ENCODE results near the gene NADK2. TPM values are rescaled to one million over a fixed set of nuclear protein-coding genes. Genes with fewer than 3 reads are reported as not detected.

Gene NADK2
- total and polyA plus RNA-seq, 10 of the 15 experiments (the other 5 are each of a cell fraction or from before 2014, with no cell fraction given) = 2.4 to 9.0 (median 6.3) TPM

DNA sequence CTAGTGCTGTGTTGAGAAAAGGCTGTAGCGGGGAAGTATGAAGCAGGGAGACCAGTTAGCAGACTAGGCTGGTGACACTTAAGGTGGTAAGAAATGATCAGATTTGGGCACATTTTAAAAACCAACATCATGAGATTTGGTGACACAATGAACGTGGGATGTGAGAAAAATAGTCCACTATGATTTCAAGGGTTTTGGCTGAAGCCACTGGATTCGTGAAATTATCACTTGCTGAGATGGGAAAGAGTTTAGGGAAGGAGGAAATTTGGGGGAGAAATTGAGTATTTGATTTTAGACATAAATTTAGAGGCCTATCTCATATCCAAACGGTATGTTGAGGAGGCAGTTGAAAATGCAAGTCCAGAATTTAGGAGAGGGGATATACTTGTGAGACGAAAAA lies 66.7 kb downstream of the NADK2 start:
- peaks cover 5 to 24% of the 10 kb centered on the region in 2 experiments for H3K36me3 ChIP-seq (ENCODE audit: control insufficient read depth in 2 of 2, insufficient read depth in 2 of 2, low read length in 1 of 2)
- intact Hi-C loops (cut with micrococcal nuclease; ENCODE audit: unreplicated experiment) = loop anchor here (5.0 kb wide), 2 partner anchors 67 to 332 kb away; partner anchors contain the start of gene NADK2
- ChIA-PET SMC1A (ENCODE audit: uncharacterized antibody, unreplicated experiment) (no interaction called here), RAD21 (ENCODE audit: unreplicated experiment) (no interaction called here), POLR2A (no interaction called here), CTCF (no interaction called here)
- no peak for ATAC-seq
- FAIRE-seq = no peak
- BruUV-seq (replicated peaks) = no TSS peak
- no peaks in the 10 kb centered on the region for H4K20me1 ChIP-seq (ENCODE audit: control insufficient read depth, insufficient read depth)
- no peak overlapping the region for H2AFZ ChIP-seq (ENCODE audit: control insufficient read depth, low read depth, low read length)
- no peak for DNase-seq (ENCODE audit: low read depth, low spot score)
- no peak overlapping the region for H3K9ac ChIP-seq (ENCODE audit: control insufficient read depth, insufficient read depth, low read length)
- 95% methylated on average over 5 of the region's 5 CpGs for WGBS (ENCODE audit: insufficient coverage, insufficient replicate concordance, low lambda C conversion rate, missing lambda C conversion rate)
- H3K27me3 ChIP-seq (replicated peaks in 1 of 2; ENCODE audit: control insufficient read depth in 2 of 2, insufficient read depth in 2 of 2, low read length in 1 of 2) = no peaks in the 10 kb centered on the region
- H3K4me1 ChIP-seq (ENCODE audit: control insufficient read depth, insufficient read depth, low read length) = peaks cover 14% of the 10 kb centered on the region
- no peaks in the 10 kb centered on the region for H3K9me3 ChIP-seq (replicated peaks; ENCODE audit: control insufficient read depth, insufficient read depth, low read length)
- H3K27ac ChIP-seq (ENCODE audit: control insufficient read depth, insufficient read depth) = no peak overlapping the region
- no peaks in the 10 kb centered on the region for H3K79me2 ChIP-seq (ENCODE audit: control insufficient read depth, insufficient read depth, low read length)
- in situ Hi-C loops (cut with MboI) = loop anchor here (10.0 kb wide), 1 partner anchor 520 kb away; no protein-coding TSS in a partner anchor
- no peak overlapping the region for H3K4me3 ChIP-seq
- TF ChIP-seq CREB1 (IDR thresholded peaks at IDR 0.05; ENCODE audit: low read depth) = no peak
- TF ChIP-seq EP300 (IDR thresholded peaks at IDR 0.05; ENCODE audit: borderline replicate concordance in 1 of 2, control insufficient read depth in 1 of 2, low read depth in 2 of 2, low read length in 2 of 2) = no peak
- no peak for TF ChIP-seq ATF2 (IDR thresholded peaks at IDR 0.05; ENCODE audit: low read length)
- no peak for TF ChIP-seq HCFC1 (IDR thresholded peaks at IDR 0.05; ENCODE audit: low read length)
- no peak for TF ChIP-seq HDAC2 (IDR thresholded peaks at IDR 0.05)
- no peak for TF ChIP-seq MTA3 (IDR thresholded peaks at IDR 0.05; ENCODE audit: borderline replicate concordance, low read length)
- no peak for TF ChIP-seq MEF2B (IDR thresholded peaks at IDR 0.05; ENCODE audit: partially characterized antibody, poor library complexity, severe bottlenecking)
- TF ChIP-seq JUNB (IDR thresholded peaks at IDR 0.05) = no peak
- TF ChIP-seq, protein P1, sequence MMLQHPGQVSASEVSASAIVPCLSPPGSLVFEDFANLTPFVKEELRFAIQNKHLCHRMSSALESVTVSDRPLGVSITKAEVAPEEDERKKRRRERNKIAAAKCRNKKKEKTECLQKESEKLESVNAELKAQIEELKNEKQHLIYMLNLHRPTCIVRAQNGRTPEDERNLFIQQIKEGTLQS (IDR thresholded peaks at IDR 0.05; ENCODE audit: borderline replicate concordance, extremely low read depth, low read depth, low read length) = no peak
- TF ChIP-seq SP1 (IDR thresholded peaks at IDR 0.05; ENCODE audit: low read depth, low read length) = no peak
- TF ChIP-seq TCF7 (IDR thresholded peaks at IDR 0.05; ENCODE audit: borderline replicate concordance) = no peak
- no peak for TF ChIP-seq RELB (IDR thresholded peaks at IDR 0.05; ENCODE audit: low read depth)
- no peak for TF ChIP-seq CBX5 (IDR thresholded peaks at IDR 0.05; ENCODE audit: low read depth)
- no peak for TF ChIP-seq SMC3 (IDR thresholded peaks at IDR 0.05; ENCODE audit: borderline replicate concordance, low read length)
- no peak for TF ChIP-seq NFIC (IDR thresholded peaks at IDR 0.05; ENCODE audit: low read depth, low read length)
- TF ChIP-seq SIN3A (IDR thresholded peaks at IDR 0.05; ENCODE audit: low read depth, low read length) = no peak
- no peak for TF ChIP-seq BACH1 (IDR thresholded peaks at IDR 0.05; ENCODE audit: borderline replicate concordance)
- no peak for TF ChIP-seq USF1 (IDR thresholded peaks at IDR 0.05; ENCODE audit: borderline replicate concordance, extremely low read length, insufficient read depth, low read depth, low read length)
- H3K4me2 ChIP-seq (ENCODE audit: control insufficient read depth, insufficient read depth) = no peak overlapping the region
